ENCODE data around the gene RING1.
A peak's percentile ranks its signal among the peaks of the same experiment; 100 is the strongest.

The RING1 gene

GRCh38 chr6:33205191-33206026 is 2.9 kb upstream of the RING1 start:
- no peak overlapping the region for H3K4me3 ChIP-seq (ENCODE audit: low read depth, low read length)
- TF ChIP-seq CTCF (IDR thresholded peaks at IDR 0.05; ENCODE audit: low read depth, low read length), result peak; percentile 11
- no peak for TF ChIP-seq MAX (IDR thresholded peaks at IDR 0.05; ENCODE audit: low read depth, low read length)
- no peak for TF ChIP-seq POLR2A (IDR thresholded peaks at IDR 0.05; ENCODE audit: extremely low read depth, insufficient read length)
- TF ChIP-seq MYC (IDR thresholded peaks at IDR 0.05; ENCODE audit: low read depth, low read length), result no peak
- DNase-seq (ENCODE audit: low read depth), result peak; percentile 31

GRCh38 chr6:33206027-33206863 is 2.1 kb upstream of the RING1 start:
- TF ChIP-seq CTCF (IDR thresholded peaks at IDR 0.05; ENCODE audit: low read depth, low read length) (no peak), MYC (IDR thresholded peaks at IDR 0.05; ENCODE audit: low read depth, low read length) (no peak), POLR2A (IDR thresholded peaks at IDR 0.05; ENCODE audit: extremely low read depth, insufficient read length) (no peak)
- H3K4me3 ChIP-seq (ENCODE audit: low read depth, low read length), result no peak overlapping the region
- peak; percentile 10 for DNase-seq (ENCODE audit: low read depth)

- peak overlapping the region; percentile 89 for H3K4me3 ChIP-seq (ENCODE audit: low read depth, low read length)
- TF ChIP-seq CTCF (IDR thresholded peaks at IDR 0.05; ENCODE audit: low read depth, low read length), result no peak
- no peak for TF ChIP-seq MYC (IDR thresholded peaks at IDR 0.05; ENCODE audit: low read depth, low read length)
- TF ChIP-seq POLR2A (IDR thresholded peaks at IDR 0.05; ENCODE audit: extremely low read depth, insufficient read length), result no peak
- TF ChIP-seq MAX (IDR thresholded peaks at IDR 0.05; ENCODE audit: low read depth, low read length), result no peak
- no peak for DNase-seq (ENCODE audit: low read depth)
Observed at GRCh38 chr6:33206864-33207551, 1.3 kb upstream of the RING1 start.

- H3K4me3 ChIP-seq (ENCODE audit: low read depth, low read length), result peak overlapping the region; percentile 89
- peak; percentile 53 for DNase-seq (ENCODE audit: low read depth)
- no peak for TF ChIP-seq CTCF (IDR thresholded peaks at IDR 0.05; ENCODE audit: low read depth, low read length)
- TF ChIP-seq POLR2A (IDR thresholded peaks at IDR 0.05; ENCODE audit: extremely low read depth, insufficient read length), result no peak
- no peak for TF ChIP-seq MYC (IDR thresholded peaks at IDR 0.05; ENCODE audit: low read depth, low read length)
- TF ChIP-seq MAX (IDR thresholded peaks at IDR 0.05; ENCODE audit: low read depth, low read length), result no peak
Observed at GRCh38 chr6:33207552-33208090, 679 bp upstream of the RING1 start.

- H3K4me3 ChIP-seq (ENCODE audit: low read depth, low read length), result no peak overlapping the region
- TF ChIP-seq MYC (IDR thresholded peaks at IDR 0.05; ENCODE audit: low read depth, low read length), result no peak
- no peak for TF ChIP-seq MAX (IDR thresholded peaks at IDR 0.05; ENCODE audit: low read depth, low read length)
- TF ChIP-seq CTCF (IDR thresholded peaks at IDR 0.05; ENCODE audit: low read depth, low read length), result no peak
- no peak for TF ChIP-seq POLR2A (IDR thresholded peaks at IDR 0.05; ENCODE audit: extremely low read depth, insufficient read length)
- DNase-seq (ENCODE audit: low read depth), result no peak
Observed at GRCh38 chr6:33209856-33210255, 1.6 kb downstream of the RING1 start.

All from NB4 (cell line).